HG02759 (cell line): ENCODE data around the gene CLBA1.
"Not testable (repeated sequence)": the region's sequence is repeated elsewhere in the genome, so short reads cannot be mapped to it uniquely, and the experiment has no call there.

Experiments used
- ATAC-seq: cut with Tn5 transposase; IDR thresholded peaks from one replicate; pipeline ENCODE4 v1.9.1; 2021; ENCODE audit warnings: mild to moderate bottlenecking, moderate library complexity; ENCODE audit not compliant: unreplicated experiment

Gene CLBA1

GRCh38 chr14:104947881-104948735 is 37.5 kb upstream of the CLBA1 start:
- ATAC-seq: not testable (repeated sequence)

GRCh38 chr14:104948736-104949031 is 36.9 kb upstream of the CLBA1 start:
- no peak for ATAC-seq

DNA sequence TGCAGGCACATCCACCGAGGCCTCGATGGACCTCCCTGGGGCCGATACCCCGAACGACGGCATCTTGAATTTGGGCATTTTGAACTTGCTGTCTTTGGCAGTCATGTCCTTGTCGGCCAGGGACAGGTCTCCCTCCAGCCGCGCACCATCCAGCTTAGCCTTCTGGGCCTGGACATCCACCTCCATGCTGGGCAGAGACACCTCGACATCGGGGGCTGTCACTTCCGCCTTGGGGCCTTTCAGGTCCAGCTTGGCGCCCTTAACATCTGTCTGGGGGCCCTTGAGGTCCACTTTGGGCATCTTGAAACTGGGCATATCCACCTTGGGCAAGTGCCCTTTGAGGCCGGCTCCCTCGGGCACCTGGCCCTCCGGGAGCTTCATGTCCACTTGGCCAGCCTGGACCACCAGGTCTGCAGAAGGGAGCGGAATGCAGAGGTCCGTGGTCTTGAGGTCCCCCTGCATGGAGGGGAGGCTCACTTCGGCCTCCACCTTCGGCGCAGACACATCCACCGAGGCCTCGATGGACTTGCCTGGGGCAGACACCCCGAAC is 36.1 kb upstream of the CLBA1 start:
- ATAC-seq: not testable (repeated sequence)

- ATAC-seq: no peak
Measured at GRCh38 chr14:104950021-104950420, 35.6 kb upstream of the CLBA1 start.

- ATAC-seq: not testable (repeated sequence)
Measured at GRCh38 chr14:104950701-104951100, 34.9 kb upstream of the CLBA1 start.

DNA sequence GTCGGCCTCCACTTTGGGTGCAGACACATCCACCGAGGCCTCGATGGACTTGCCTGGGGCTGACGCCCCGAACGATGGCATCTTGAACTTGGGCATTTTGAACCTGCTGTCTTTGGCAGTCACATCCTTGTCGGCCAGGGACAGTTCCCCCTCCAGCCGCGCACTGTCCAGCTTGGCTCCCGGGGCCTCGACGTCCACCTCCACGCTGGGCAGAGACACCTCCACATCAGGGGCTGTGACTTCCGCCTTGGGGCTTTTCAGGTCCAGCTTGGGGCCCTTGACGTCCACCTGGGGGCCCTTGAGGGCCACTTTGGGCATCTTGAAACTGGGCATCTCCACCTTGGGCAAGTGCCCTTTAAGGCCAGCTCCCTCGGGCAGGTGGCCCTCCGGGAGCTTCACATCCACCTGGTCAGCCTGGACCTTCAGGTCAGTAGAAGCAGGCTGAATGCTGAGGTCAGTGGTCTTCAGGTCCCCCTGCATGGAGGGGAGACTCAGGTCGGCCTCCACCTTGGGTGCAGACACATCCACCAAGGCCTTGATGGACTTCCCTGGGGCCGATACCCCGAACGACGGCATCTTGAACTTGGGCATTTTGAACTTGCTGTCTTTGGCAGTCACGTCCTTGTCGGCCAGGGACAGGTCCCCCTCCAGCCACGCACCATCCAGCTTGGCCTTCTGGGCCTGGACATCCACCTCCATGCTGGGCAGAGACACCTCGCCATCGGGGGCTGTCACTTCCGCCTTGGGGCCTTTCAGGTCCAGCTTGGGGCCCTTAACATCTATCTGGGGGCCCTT is 33.5 kb upstream of the CLBA1 start:
- not testable (repeated sequence) for ATAC-seq

- ATAC-seq: no peak
Measured at GRCh38 chr14:104953097-104953496, 32.5 kb upstream of the CLBA1 start.

DNA sequence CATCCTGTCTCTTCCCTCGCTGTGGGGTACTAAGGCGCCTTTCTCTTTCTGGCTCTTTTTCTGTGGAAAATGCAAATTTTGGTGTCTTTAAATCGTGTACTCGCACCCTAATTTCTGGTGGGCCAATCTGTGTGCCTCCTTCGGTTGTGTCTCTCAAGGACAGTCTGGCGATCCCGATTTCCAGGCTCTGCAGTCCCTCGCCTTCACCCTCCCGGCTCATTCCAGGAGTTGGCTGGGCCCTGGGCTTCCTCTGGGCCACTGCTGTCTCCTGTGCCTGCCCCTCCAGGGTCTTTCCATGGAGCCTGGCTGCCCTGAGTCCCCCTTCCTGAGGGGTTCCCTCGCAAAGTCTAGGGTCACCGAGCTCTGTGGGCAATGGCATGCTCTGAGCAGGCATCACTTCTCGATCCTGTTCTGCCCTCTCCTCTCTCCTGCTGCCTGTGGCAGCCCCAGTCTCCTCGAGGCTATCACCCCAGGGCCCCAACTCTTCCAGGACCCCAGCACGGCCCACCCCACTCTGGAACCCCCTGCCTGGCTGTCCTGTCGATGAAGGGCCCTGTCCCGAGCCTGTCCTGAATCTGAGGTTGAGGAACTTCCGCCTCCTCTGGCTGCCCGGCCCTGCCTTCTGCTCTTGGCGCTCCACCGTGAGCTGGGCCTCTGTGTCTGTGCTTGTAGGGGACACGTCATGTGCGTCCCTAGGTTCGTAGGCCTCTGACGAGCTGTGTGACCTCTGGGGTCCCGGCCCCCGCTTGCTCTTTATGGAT is 31.5 kb upstream of the CLBA1 start:
- ATAC-seq: no peak

DNA sequence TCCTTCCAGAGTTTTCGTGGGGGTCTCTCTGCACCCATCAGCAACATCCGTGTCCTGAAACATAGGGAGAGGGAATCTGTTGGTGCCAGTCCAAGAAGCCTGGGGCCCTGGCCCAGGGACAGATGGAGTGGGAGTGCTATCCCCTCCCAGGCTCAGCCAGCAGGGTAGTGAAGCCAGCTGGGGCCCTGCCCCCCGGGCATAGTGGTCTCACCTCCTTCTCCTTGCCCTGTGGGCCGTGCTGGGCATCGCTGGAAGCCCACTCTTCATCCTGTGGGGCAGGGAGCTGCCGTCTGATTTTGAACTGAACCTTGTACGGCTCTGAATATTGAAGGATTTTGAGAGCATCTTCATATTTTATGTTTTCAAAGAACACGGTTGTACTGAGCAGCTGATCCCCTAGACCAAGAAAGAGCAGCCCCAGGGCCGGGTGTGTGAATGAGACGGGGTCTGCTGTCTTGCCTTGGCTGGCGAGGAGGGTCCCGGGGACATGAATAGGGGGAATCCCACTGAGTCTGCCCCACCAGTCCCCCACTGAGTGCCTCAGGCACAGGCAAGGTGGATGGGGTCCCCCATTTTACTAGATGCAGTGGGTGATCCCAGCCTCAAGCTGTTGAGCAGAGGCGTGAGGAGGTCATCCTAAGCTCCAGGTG is 30.7 kb upstream of the CLBA1 start:
- no peak for ATAC-seq

- ATAC-seq: no peak
Measured at GRCh38 chr14:104955396-104955770, 30.2 kb upstream of the CLBA1 start.

GRCh38 chr14:104956290-104956890 is 29.2 kb upstream of the CLBA1 start:
- ATAC-seq: no peak

GRCh38 chr14:104957146-104958113 is 28.2 kb upstream of the CLBA1 start:
- no peak for ATAC-seq

GRCh38 chr14:104964546-104964945 is 21.0 kb upstream of the CLBA1 start:
- no peak for ATAC-seq

DNA sequence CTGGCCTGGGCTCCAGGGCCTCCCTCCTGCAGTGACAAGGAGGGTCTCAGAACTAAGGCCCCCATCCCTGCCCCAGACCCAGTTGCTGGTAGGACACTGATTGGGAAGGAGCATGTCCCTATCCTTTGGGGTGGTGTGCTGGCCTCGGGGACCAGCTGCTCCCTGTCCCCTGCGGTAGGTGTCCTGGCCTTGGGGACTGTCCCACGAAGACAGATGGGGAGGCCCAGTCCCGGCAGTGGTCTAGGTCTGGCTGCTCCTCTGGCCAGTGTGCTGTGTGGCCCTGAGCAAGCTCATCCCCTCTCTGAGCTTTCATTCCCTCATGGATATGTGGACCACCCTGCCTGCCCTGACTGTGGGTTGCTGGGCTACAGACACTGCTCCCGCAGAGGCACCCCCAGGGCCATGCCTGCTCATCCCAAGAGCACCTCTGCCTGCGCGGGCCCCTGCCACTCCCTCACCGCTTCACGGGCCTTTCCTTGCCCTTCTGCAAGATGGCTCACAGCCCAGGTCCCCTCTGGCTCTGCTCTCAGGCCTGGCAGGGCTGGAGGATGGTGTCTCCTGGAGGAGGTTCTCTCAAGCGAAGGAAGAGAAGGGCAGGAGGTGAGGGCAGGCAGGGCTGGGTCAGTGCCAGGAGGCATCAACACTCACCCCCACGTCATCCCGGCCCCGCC is 19.9 kb upstream of the CLBA1 start:
- no peak for ATAC-seq

GRCh38 chr14:104966261-104966865 is 19.2 kb upstream of the CLBA1 start:
- ATAC-seq: no peak

DNA sequence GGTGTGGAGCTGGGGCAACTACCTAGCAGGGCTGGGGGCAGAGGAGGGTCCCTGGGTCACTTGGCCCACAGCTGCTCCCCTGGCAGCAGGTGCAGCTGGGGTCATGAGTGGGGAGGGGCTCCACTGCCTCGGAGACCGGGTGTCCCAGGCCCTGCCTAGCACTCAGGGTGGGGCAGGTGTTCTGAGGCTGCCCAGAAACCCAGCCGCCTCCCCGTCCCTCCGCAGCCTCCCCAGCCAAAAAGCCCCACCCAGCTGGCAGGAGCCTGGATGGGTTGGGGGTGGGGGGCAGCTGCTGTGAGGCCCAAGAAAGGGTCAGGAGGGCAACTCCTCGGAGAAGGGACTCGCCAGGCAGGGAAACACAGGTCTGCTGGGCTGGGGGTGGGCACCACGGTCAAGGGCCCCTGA is 18.6 kb upstream of the CLBA1 start:
- ATAC-seq: no peak

- ATAC-seq: no peak
Measured at GRCh38 chr14:104967386-104968152, 18.0 kb upstream of the CLBA1 start.

DNA sequence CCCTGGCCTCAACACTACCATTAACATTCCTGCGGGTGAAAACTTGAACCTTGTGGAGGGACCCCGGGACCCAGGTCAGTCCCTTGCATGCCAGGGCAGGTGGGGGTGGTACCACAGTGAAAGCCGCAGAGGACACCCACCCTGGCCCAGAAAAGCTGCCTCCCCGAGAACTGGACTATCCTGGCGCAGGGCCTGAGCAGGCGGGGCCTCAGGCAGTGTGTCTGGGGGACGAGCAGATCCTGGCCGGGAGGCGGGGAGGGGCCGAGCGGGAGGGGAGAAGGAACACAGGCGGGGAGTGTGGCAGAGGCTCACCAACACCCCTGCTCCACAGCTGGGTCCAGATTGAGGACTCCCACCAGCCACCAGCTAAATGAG is 17.4 kb upstream of the CLBA1 start:
- no peak for ATAC-seq
